DOHH2 (cell line): ENCODE measurements around the gene MIEF1.

Source experiments
- H3F3A ChIP-seq: fragments of 200-600 bp; sonication (generic), shearing (Covaris generic); 2 replicates; pipeline ENCODE4 v1.6.0; 2016; ENCODE audit warnings: antibody characterized with exemption, mild to moderate bottlenecking; ENCODE audit not compliant: control insufficient read depth, insufficient read depth
- H3K27ac ChIP-seq: fragments of 200-600 bp; sonication (generic); 2 replicates; pipeline ENCODE4 v1.5.1; 2014; ENCODE audit warnings: low read depth, mild to moderate bottlenecking, low read length, moderate library complexity
- H3K27me3 ChIP-seq: fragments of 200-600 bp; sonication (generic); 2 replicates; pipeline ENCODE4 v1.6.1; 2014; ENCODE audit warnings: mild to moderate bottlenecking, low read length, mixed read lengths; ENCODE audit not compliant: control insufficient read depth
- H3K36me3 ChIP-seq: fragments of 200-600 bp; sonication (generic); 2 replicates; pipeline ENCODE4 v1.6.1; 2014; ENCODE audit warnings: mild to moderate bottlenecking, low read length, moderate library complexity, mixed read lengths; ENCODE audit not compliant: control insufficient read depth
- H3K4me1 ChIP-seq: fragments of 200-600 bp; sonication (generic); 2 replicates; pipeline ENCODE4 v1.6.1; 2014; ENCODE audit warnings: mild to moderate bottlenecking, low read length, mixed read lengths; ENCODE audit not compliant: control insufficient read depth
- H3K4me2 ChIP-seq: fragments of 200-600 bp; sonication (generic); 2 replicates; pipeline ENCODE4 v1.6.0; 2014; ENCODE audit warnings: mild to moderate bottlenecking, low read length, moderate library complexity
- H3K4me3 ChIP-seq: fragments of 200-600 bp; sonication (generic); 2 replicates; pipeline ENCODE4 v1.5.1; 2014; ENCODE audit warnings: mild to moderate bottlenecking, low read length, mixed read lengths
- H3K79me2 ChIP-seq: fragments of 200-600 bp; sonication (generic); 2 replicates; pipeline ENCODE4 v1.6.1; 2014; ENCODE audit warnings: mild to moderate bottlenecking, low read length, mixed read lengths; ENCODE audit not compliant: control insufficient read depth
- H3K9me2 ChIP-seq: fragments of 200-600 bp; sonication (generic); replicated peaks from 2 replicates; pipeline ENCODE4 v1.6.1; 2014; ENCODE audit warnings: mild to moderate bottlenecking, low read length, mixed read lengths; ENCODE audit not compliant: control insufficient read depth
- H3K9me3 ChIP-seq: fragments of 200-600 bp; sonication (generic); 2 replicates; pipeline ENCODE4 v1.6.1; 2014; ENCODE audit warnings: antibody characterized with exemption, low read length, mixed read lengths; ENCODE audit not compliant: control insufficient read depth, insufficient read depth
- H4K20me1 ChIP-seq: fragments of 200-600 bp; sonication (generic); 2 replicates; pipeline ENCODE4 v1.6.0; 2014; ENCODE audit warnings: low read depth, mild to moderate bottlenecking, antibody characterized with exemption, low read length, moderate library complexity; ENCODE audit not compliant: control insufficient read depth, insufficient read depth
- EZH2phosphoT487 ChIP-seq: fragments of 200-600 bp; sonication (generic); IDR thresholded peaks from 2 replicates; pipeline ENCODE4 v1.6.1; 2017; ENCODE audit warnings: borderline replicate concordance, mild to moderate bottlenecking, antibody characterized with exemption, low read length, moderate library complexity, mixed read lengths
- TF ChIP-seq, protein P1 (sequence below): fragments of 200-600 bp; sonication (generic); IDR thresholded peaks from one replicate; pipeline ENCODE4 v1.5.1; 2014; ENCODE audit warnings: antibody characterized with exemption, mild to moderate bottlenecking, low read depth, low read length; ENCODE audit not compliant: poor library complexity, severe bottlenecking

MIEF1 gene

DNA sequence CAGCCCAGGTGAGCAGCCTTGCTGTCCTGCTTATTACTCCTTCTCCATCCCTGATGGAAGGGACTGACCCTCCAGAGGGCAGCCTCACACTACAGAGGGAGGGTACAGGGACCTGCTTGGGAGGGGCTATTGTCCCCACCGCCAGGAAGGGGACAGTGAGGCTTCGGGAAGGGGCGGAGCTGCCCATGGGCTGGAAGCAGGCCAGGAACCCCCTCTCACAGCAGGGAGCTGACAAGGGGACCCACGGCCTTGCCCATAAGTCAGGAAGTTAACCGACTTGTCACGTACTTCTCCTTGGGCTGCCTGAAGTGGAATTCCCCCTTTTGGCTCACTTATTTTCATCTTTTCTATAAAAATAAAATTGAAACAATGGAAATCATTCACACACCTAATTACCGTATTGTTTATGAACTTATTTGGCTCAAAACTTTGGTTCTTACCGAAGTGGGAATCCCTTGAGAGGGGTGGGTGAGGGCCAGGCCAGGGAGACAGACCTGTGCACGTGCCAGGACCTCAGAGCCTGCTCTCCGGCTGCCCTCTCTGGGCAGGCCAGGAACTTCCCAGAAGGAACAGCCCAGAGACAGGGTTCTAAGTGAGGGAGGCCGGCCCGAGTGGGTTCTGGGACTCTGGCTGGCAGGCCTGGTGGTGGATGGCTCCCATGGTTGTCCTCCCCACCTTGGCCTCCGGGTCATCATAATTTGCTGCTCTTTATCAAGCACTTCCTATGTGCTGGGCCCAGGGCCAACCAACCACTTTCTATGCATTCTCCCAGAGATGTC, 39.5 kb upstream of the MIEF1 start:
- Histone ChIP-seq H3K4me3 (peak overlapping the region; percentile 70), H3K79me2 (peaks cover 84% of the 10 kb centered on the region), H3K4me1 (peaks cover 92% of the 10 kb centered on the region), H3K36me3 (peaks cover 40% of the 10 kb centered on the region), H3K9me3 (no peaks in the 10 kb centered on the region), H4K20me1 (no peaks in the 10 kb centered on the region), H3F3A (peaks cover 41% of the 10 kb centered on the region), H3K27ac (peak overlapping the region; percentile 97), H3K9me2 (no peaks in the 10 kb centered on the region), H3K27me3 (no peaks in the 10 kb centered on the region), H3K4me2 (peak overlapping the region; percentile 82)
- TF ChIP-seq EZH2phosphoT487: no peak
- TF ChIP-seq, protein P1, sequence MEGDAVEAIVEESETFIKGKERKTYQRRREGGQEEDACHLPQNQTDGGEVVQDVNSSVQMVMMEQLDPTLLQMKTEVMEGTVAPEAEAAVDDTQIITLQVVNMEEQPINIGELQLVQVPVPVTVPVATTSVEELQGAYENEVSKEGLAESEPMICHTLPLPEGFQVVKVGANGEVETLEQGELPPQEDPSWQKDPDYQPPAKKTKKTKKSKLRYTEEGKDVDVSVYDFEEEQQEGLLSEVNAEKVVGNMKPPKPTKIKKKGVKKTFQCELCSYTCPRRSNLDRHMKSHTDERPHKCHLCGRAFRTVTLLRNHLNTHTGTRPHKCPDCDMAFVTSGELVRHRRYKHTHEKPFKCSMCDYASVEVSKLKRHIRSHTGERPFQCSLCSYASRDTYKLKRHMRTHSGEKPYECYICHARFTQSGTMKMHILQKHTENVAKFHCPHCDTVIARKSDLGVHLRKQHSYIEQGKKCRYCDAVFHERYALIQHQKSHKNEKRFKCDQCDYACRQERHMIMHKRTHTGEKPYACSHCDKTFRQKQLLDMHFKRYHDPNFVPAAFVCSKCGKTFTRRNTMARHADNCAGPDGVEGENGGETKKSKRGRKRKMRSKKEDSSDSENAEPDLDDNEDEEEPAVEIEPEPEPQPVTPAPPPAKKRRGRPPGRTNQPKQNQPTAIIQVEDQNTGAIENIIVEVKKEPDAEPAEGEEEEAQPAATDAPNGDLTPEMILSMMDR: peak; percentile 24

DNA sequence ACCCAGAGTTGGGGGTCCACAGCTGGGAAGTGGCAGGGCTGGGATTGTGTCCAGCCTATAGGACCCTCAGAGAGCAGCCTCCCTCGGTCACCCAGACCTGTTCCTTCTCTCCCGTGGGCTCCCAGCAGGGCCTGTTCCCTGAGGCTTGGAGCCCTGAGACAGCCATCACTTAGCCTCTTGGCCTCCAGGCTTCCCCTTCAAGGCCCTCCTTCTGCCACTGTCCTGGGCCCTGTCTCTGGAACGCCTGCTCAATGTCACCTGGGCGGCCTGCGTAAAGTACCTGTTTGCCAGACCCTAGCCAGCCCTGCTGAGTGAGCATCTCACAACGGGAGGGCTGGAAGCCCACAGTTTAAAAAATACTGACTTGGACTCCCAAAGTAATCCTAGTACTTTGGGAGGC, 38.8 kb upstream of the MIEF1 start:
- peaks cover 98% of the 10 kb centered on the region for H3K4me1 ChIP-seq
- no peak for TF ChIP-seq EZH2phosphoT487
- TF ChIP-seq, protein P1: no peak
- H3K4me2 ChIP-seq: peak overlapping the region; percentile 82
- H3K27me3 ChIP-seq: no peaks in the 10 kb centered on the region
- no peaks in the 10 kb centered on the region for H4K20me1 ChIP-seq
- no peaks in the 10 kb centered on the region for H3K9me3 ChIP-seq
- H3K36me3 ChIP-seq: peaks cover 39% of the 10 kb centered on the region
- peak overlapping the region; percentile 97 for H3K27ac ChIP-seq
- H3K4me3 ChIP-seq: peak overlapping the region; percentile 70
- H3F3A ChIP-seq: peaks cover 42% of the 10 kb centered on the region
- H3K79me2 ChIP-seq: peaks cover 86% of the 10 kb centered on the region
- H3K9me2 ChIP-seq: no peaks in the 10 kb centered on the region

- H3F3A ChIP-seq: peaks cover 42% of the 10 kb centered on the region
- H3K27ac ChIP-seq: peak overlapping the region; percentile 97
- peak overlapping the region; percentile 82 for H3K4me2 ChIP-seq
- TF ChIP-seq EZH2phosphoT487: no peak
- TF ChIP-seq, protein P1: no peak
- peaks cover 99% of the 10 kb centered on the region for H3K4me1 ChIP-seq
- H3K9me3 ChIP-seq: no peaks in the 10 kb centered on the region
- H3K36me3 ChIP-seq: peaks cover 38% of the 10 kb centered on the region
- no peaks in the 10 kb centered on the region for H3K27me3 ChIP-seq
- H3K4me3 ChIP-seq: peak overlapping the region; percentile 70
- H4K20me1 ChIP-seq: no peaks in the 10 kb centered on the region
- peaks cover 86% of the 10 kb centered on the region for H3K79me2 ChIP-seq
- H3K9me2 ChIP-seq: no peaks in the 10 kb centered on the region
Measured at GRCh38 chr22:39463931-39464390, 38.1 kb upstream of the MIEF1 start.
